GM19467 (cell line): ENCODE results near the gene ID1.
"Not testable (repeated sequence)": the region's sequence is repeated elsewhere in the genome, so short reads cannot be mapped to it uniquely, and the experiment has no call there.

Source experiments
- ATAC-seq: cut with Tn5 transposase; IDR thresholded peaks from one replicate; pipeline ENCODE4 v1.9.1; 2021; ENCODE audit warnings: mild to moderate bottlenecking, moderate library complexity; ENCODE audit not compliant: unreplicated experiment

The ID1 gene

GRCh38 chr20:31632548-31633338 is 27.7 kb downstream of the ID1 start:
- ATAC-seq, result no peak

- ATAC-seq, result no peak
Observed at GRCh38 chr20:31633339-31633914, 28.3 kb downstream of the ID1 start.

- no peak for ATAC-seq
Observed at GRCh38 chr20:31637660-31638059, 32.6 kb downstream of the ID1 start, which contains the start of gene COX4I2. TSS of gene COX4I2 (plus strand) at chr20:31637912. CDS start at chr20:31639018, 1,106 bp downstream.

DNA sequence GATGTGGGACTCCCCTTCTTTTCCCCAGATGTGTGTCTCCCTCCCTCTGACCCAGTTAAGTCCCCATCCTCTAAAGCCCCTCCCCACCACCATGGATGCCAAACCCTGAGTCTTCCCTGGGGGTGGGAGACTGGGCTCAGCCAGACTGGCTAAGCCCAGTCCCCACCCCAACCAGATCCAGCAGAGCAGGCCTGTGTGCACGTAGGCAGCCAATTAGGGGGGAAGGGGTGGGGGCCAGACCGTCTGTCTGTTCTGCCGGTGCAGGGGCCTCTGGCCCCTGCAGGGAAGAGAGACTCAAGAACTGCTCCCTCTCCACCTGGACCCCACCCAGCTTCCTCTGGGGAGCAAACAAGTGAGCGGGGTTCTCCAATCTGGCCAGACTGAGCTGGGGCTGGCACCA is 33.2 kb downstream of the ID1 start:
- ATAC-seq, result no peak

DNA sequence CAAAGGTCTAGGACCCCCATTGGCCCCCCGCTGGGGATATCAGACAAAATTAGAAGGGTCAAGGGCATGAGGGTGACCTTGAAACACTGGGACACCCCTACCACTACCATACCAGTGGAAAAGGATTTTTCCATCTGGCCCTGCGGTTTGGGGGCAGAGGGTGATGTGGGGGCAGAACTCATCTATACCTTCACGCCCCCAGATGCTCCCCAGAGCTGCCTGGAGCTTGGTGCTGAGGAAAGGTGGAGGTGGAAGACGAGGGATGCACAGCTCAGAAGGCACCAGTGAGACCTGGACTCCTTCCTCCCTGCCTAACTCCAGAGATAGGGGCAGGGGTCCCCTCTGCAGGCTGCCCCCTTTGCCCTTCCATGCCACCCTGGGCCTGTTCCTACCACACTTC is 33.7 kb downstream of the ID1 start:
- no peak for ATAC-seq

GRCh38 chr20:31640259-31640658 is 35.2 kb downstream of the ID1 start:
- ATAC-seq, result no peak

DNA sequence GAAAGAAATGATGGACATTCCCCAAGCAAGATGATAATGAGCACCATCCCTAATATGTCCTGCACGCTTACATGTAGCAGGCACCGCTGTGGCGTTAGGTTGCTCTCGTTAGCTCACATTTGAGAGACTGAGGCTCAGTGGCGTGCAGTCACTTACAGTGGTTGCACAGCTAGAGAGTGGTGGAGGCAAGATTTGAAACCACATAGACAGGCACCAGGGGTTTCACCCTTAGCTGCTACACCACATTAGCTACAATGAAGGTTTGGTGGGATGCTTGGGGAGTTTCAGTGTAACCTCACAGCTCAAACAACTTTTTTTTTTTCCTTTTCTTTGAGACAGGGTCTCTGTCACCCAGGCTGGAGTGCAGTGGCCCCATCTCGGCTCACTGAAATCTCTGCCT is 36.3 kb downstream of the ID1 start:
- no peak for ATAC-seq

DNA sequence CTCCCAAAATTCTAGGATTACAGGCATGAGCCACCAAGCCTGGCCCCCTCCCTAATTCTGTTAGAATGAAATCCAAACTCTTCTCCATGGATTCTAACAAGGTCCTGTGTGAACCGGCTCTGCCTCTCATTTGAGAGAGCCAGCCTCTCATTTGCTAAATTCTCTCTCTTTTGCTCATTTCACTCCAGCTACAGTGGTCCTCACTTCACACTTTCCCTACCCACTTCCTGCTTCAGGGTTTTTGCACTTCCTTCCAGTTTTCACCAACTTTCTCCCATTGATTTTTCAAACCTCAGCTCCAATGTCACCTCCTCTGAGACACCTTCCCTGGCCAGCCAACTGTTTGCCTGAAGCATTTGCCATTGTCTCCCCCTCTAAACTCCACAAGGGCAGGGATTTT is 37.7 kb downstream of the ID1 start:
- no peak for ATAC-seq

DNA sequence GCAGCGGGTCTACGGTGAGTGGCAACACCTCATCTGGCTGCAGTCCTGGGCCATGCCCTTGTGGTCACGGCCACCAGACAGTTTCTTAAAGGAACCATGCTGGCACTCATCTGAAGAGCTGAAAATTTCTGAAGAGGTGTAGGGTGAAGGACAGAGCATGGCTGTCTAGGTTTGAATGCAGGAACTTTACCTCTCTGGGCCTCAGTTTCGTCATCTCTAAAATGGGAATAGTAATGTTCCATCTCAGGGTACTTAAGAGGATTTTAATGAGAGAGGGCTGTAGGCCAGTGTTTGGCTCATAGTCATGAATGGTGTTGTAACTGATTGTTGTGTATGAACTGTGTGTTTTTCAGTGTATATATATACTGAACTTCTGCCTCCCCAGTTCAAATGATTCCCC is 38.4 kb downstream of the ID1 start:
- ATAC-seq, result no peak

DNA sequence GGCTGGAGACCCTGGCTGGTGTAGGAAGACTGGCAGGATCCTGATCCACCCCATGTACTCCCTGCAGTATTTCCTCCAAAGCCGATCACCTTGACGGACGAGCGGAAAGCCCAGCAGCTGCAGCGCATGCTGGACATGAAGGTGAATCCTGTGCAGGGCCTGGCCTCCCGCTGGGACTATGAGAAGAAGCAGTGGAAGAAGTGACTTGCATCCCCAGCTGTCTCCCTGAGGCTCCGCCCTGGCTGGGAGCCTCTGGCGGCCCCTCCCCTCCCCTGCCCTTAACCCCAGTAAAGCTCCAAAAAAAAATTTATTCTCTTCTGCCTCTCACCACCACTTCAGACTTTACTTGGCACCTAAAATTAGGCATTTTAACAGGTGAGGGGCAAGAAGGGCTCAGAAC is 39.6 kb downstream of the ID1 start:
- no peak for ATAC-seq

DNA sequence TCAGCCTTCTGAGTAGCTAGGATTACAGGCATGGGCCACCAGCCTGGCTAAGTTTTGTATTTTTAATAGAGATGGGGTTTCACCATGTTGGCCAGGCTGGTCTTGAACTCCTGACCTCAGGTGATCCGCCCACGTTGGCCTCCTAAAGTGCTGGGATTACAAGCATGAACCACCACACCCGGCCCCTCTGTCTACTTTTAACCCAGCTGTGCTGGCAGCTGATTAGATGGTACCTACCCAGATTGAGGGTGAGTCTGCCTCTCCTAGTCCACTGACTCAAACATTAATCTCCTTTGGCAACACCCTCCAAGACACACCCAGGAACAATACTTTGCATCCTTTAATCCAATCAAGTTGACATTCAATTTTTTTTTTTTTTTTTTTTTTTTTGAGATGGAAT is 43.0 kb downstream of the ID1 start:
- ATAC-seq, result not testable (repeated sequence)

GRCh38 chr20:31652917-31653396 is 47.9 kb downstream of the ID1 start:
- ATAC-seq, result no peak

DNA sequence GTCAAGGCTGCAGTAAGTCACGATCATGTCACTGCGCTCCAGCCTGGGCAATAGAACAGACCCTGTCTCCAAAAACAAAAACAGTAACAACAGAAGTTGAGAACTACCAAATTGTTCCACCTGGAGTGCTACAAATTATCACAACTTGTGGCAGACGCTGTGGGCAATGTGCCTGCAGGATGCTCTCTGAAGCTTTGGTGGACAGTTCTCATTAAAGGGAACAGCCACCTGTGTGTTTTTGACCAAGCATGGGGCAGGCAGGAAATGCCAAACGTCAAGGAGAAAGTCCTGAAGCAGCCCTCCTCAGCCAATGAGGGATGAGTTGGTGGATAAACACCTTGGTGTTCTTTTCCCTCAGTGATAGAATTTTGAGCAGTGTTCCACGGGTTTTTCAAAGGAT is 48.5 kb downstream of the ID1 start:
- no peak for ATAC-seq

DNA sequence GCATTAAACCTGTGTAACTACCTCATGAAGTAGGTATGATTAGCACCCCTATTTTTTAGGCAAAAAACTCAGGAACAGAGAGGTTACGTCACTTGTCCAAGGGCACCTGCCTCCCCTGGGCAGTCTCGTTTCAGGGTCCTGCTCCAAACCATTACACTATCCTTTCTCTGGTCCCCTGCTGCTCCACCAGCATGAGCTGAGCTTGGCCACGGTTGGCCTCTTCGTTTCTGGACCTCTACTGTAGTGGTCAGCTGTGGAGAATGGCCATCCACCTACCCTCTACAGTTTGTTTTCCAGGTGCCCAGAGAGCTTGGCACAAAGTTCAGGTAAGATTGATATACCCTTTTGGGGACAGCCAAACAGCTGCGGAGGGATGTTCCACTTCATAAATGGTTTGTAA is 49.4 kb downstream of the ID1 start:
- no peak for ATAC-seq
